Suppressor macrophage treated with lipopolysaccharide for 4 hours (primary cell): ENCODE data around the gene CENATAC.
"Not testable (repeated sequence)": the region's sequence is repeated elsewhere in the genome, so short reads cannot be mapped to it uniquely, and the experiment has no call there.

Experiments
- DNase-seq: peaks from one replicate; pipeline ENCODE4 v3.0.0-alpha.2; 2020

CENATAC gene

GRCh38 chr11:119027561-119028345 is 29.8 kb downstream of the CENATAC start:
- no peak for DNase-seq

- peak; percentile 28 for DNase-seq
These were observed 30.6 kb downstream of the CENATAC start for GRCh38 chr11:119028346-119029068.

- DNase-seq = no peak
These were observed 31.1 kb downstream of the CENATAC start for GRCh38 chr11:119029069-119029339.

- DNase-seq = peak; percentile 47
These were observed 31.5 kb downstream of the CENATAC start for GRCh38 chr11:119029340-119030028.

GRCh38 chr11:119030029-119030328 is 32.0 kb downstream of the CENATAC start:
- no peak for DNase-seq

GRCh38 chr11:119030329-119031047 is 32.5 kb downstream of the CENATAC start, which contains the start of gene SLC37A4:
SLC37A4 (minus strand) TSS chr11:119030877.
- peak; percentile 99 for DNase-seq

GRCh38 chr11:119031912-119032280 is 34.0 kb downstream of the CENATAC start:
- DNase-seq = no peak

GRCh38 chr11:119033421-119033820 is 35.5 kb downstream of the CENATAC start:
- not testable (repeated sequence) for DNase-seq

GRCh38 chr11:119034813-119035212 is 36.9 kb downstream of the CENATAC start:
- DNase-seq = no peak

- DNase-seq = no peak
These were observed 40.9 kb downstream of the CENATAC start for GRCh38 chr11:119038884-119039283.

- DNase-seq = not testable (repeated sequence)
These were observed 41.5 kb downstream of the CENATAC start for GRCh38 chr11:119039471-119039870.

GRCh38 chr11:119041821-119042514 is 44.0 kb downstream of the CENATAC start:
- DNase-seq = no peak

- DNase-seq = no peak
These were observed 45.0 kb downstream of the CENATAC start for GRCh38 chr11:119042927-119043326.

- DNase-seq = no peak
These were observed 46.8 kb downstream of the CENATAC start for GRCh38 chr11:119044708-119045107.

- no peak for DNase-seq
These were observed 48.6 kb downstream of the CENATAC start for GRCh38 chr11:119046489-119046888.

- DNase-seq = no peak
These were observed 49.3 kb downstream of the CENATAC start for GRCh38 chr11:119047205-119047604.

GRCh38 chr11:119048644-119049043 is 50.7 kb downstream of the CENATAC start:
- no peak for DNase-seq

- DNase-seq = no peak
These were observed 51.1 kb downstream of the CENATAC start for GRCh38 chr11:119049081-119049480.

GRCh38 chr11:119051440-119052162 is 53.7 kb downstream of the CENATAC start:
- DNase-seq = no peak

GRCh38 chr11:119052163-119052814 is 54.4 kb downstream of the CENATAC start:
- no peak for DNase-seq

GRCh38 chr11:119054418-119054817 is 56.5 kb downstream of the CENATAC start:
- no peak for DNase-seq

GRCh38 chr11:119055901-119056300 is 58.0 kb downstream of the CENATAC start:
- DNase-seq = peak; percentile 30
